Inflammatory macrophage treated with lipopolysaccharide for 1 hour (primary cell): ENCODE results near the gene MSI2.
"Not testable (repeated sequence)": the region's sequence is repeated elsewhere in the genome, so short reads cannot be mapped to it uniquely, and the experiment has no call there.

Source experiments
- DNase-seq, 2 donors: peaks; one replicate each; pipeline ENCODE4 v3.0.0-alpha.2; 2020 to 2022

Gene MSI2

GRCh38 chr17:57294629-57295501, 38.5 kb downstream of the MSI2 start:
- DNase-seq: no peak

GRCh38 chr17:57295526-57296023, 39.3 kb downstream of the MSI2 start:
- no peak for DNase-seq

- DNase-seq: no peak
Observed at GRCh38 chr17:57296231-57296630, 39.9 kb downstream of the MSI2 start.

- DNase-seq: no peak
Observed at GRCh38 chr17:57299176-57299575, 42.9 kb downstream of the MSI2 start.

GRCh38 chr17:57300592-57300991, 44.3 kb downstream of the MSI2 start:
- not testable (repeated sequence) for DNase-seq

GRCh38 chr17:57302690-57303465, 46.6 kb downstream of the MSI2 start:
- DNase-seq: peak; percentile 38 to 51

- no peak for DNase-seq
Observed at GRCh38 chr17:57305144-57305728, 48.9 kb downstream of the MSI2 start.

GRCh38 chr17:57305908-57306504, 49.7 kb downstream of the MSI2 start:
- DNase-seq: no peak

GRCh38 chr17:57308543-57309186, 52.3 kb downstream of the MSI2 start:
- DNase-seq: no peak

GRCh38 chr17:57309479-57309878, 53.2 kb downstream of the MSI2 start:
- no peak for DNase-seq

GRCh38 chr17:57311281-57312216, 55.2 kb downstream of the MSI2 start:
- no peak for DNase-seq

GRCh38 chr17:57312242-57312641, 55.9 kb downstream of the MSI2 start:
- no peak for DNase-seq

- no peak for DNase-seq
Observed at GRCh38 chr17:57313097-57313835, 56.9 kb downstream of the MSI2 start.

GRCh38 chr17:57315061-57316015, 59.0 kb downstream of the MSI2 start:
- DNase-seq: no peak

- DNase-seq: no peak
Observed at GRCh38 chr17:57316361-57316760, 60.0 kb downstream of the MSI2 start.

- no peak for DNase-seq
Observed at GRCh38 chr17:57317079-57317478, 60.8 kb downstream of the MSI2 start.

- DNase-seq: no peak
Observed at GRCh38 chr17:57318913-57319312, 62.6 kb downstream of the MSI2 start.

- DNase-seq: no peak
Observed at GRCh38 chr17:57319806-57320205, 63.5 kb downstream of the MSI2 start.

GRCh38 chr17:57323391-57323790, 67.1 kb downstream of the MSI2 start:
- DNase-seq: no peak
